Measurements from ENCODE around the gene ST6GALNAC5.

ST6GALNAC5 gene

DNA sequence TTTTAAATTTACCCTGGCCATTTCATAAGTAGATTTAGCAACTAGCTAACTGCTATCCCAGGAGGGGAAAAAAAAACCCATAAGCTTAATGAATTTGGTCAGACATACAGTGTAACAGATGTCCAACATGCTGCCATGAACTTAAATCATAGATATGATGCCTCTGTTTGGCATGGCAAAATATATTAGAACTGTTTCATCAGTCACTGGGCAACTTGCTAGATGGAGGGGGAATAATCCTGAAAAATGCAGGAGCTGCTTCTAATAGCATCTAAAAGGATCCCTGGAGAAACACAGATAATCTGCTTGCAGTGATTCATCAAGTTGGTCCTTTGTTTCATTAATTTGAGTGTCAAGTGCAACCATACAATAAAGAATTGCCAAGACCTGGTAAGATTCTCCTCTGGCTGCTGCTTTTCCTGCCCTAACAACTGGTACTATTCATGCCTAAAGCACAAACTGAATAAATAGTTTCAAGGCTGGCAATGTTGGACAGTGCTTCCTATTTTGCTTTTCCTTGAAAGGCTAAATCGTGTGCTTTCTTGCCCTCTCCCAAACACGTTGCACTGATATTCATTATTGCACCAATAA lies 1.5 kb upstream of the ST6GALNAC5 start:
- WGBS (ENCODE audit: extremely low coverage, insufficient coverage, insufficient read length): no CpG with 5 or more reads among the region's 2 CpGs
- no peaks in the 10 kb centered on the region for H3K9me3 ChIP-seq (ENCODE audit: insufficient read depth, low read depth, low read length)
- H2BK5ac ChIP-seq (ENCODE audit: low read depth, low read length, poor library complexity): no peak overlapping the region
- DNase-seq: no peak
- no peaks in the 10 kb centered on the region for H3K36me3 ChIP-seq (ENCODE audit: control insufficient read depth in 1 of 2, insufficient read depth in 2 of 2, low read length in 2 of 2)
- no peak overlapping the region for H2BK12ac ChIP-seq (ENCODE audit: low read length)
- no peak overlapping the region for H4K12ac ChIP-seq (ENCODE audit: low read depth, low read length)
- H3K4ac ChIP-seq (ENCODE audit: low read depth, low read length): no peak overlapping the region
- H3K14ac ChIP-seq (ENCODE audit: low read length): no peak overlapping the region
- H3K79me1 ChIP-seq (ENCODE audit: low read length): no peaks in the 10 kb centered on the region
- no peak overlapping the region for H3K18ac ChIP-seq (ENCODE audit: low read length)
- H4K91ac ChIP-seq (ENCODE audit: low read depth, low read length): no peak overlapping the region
- no peak overlapping the region for H2AFZ ChIP-seq (ENCODE audit: insufficient read depth, low read length, poor library complexity)
- no peak overlapping the region for H2BK120ac ChIP-seq (ENCODE audit: insufficient read depth, low read length, poor library complexity)
- no peak overlapping the region for H3K4me3 ChIP-seq (ENCODE audit: low read depth, low read length)
- H3K9ac ChIP-seq (ENCODE audit: low read length): no peak overlapping the region
- H2AK5ac ChIP-seq (ENCODE audit: low read length): no peak overlapping the region
- H3K23ac ChIP-seq (ENCODE audit: low read length): no peak overlapping the region
- no peak overlapping the region for H3K27ac ChIP-seq (ENCODE audit: low read depth, low read length)
- H3K4me1 ChIP-seq (ENCODE audit: control insufficient read depth in 1 of 2, insufficient read depth in 2 of 2, low read length in 2 of 2): peaks cover 11 to 14% of the 10 kb centered on the region in 2 experiments
- peaks cover 18% of the 10 kb centered on the region for H3K27me3 ChIP-seq (ENCODE audit: insufficient read depth, low read length)
- no peaks in the 10 kb centered on the region for H3K79me2 ChIP-seq (ENCODE audit: control insufficient read depth, insufficient read depth, low read length, poor library complexity)
- H3K4me2 ChIP-seq (ENCODE audit: low read length): no peak overlapping the region
- H4K8ac ChIP-seq (ENCODE audit: low read depth, low read length): no peak overlapping the region

DNA sequence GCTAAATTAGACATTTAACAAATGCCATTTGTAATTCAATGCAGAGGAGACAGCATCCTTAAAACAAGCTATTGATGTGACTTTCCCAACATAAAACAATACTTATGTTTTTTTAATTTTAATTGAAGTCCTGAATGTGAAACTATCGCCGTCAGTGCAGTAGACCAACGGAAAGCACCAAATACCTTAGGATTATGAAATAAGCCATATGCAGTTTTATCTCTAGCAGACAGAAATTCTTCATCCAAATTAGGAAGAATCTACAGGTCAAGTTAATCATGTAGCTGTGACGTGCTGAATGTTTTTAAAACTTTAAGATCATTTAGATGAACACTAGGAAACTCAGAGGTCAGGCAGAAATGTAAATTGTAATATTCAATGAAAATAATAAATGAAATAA lies 714 bp upstream of the ST6GALNAC5 start:
- H3K9me3 ChIP-seq (ENCODE audit: insufficient read depth, low read depth, low read length): no peaks in the 10 kb centered on the region
- H3K4me1 ChIP-seq (ENCODE audit: control insufficient read depth in 1 of 2, insufficient read depth in 2 of 2, low read length in 2 of 2): peaks cover 11 to 14% of the 10 kb centered on the region in 2 experiments
- no peak overlapping the region for H3K9ac ChIP-seq (ENCODE audit: low read length)
- no peaks in the 10 kb centered on the region for H3K36me3 ChIP-seq (ENCODE audit: control insufficient read depth in 1 of 2, insufficient read depth in 2 of 2, low read length in 2 of 2)
- H4K12ac ChIP-seq (ENCODE audit: low read depth, low read length): no peak overlapping the region
- DNase-seq: peak in 1 of 2 donors; percentile 78
- no peaks in the 10 kb centered on the region for H3K79me1 ChIP-seq (ENCODE audit: low read length)
- WGBS (ENCODE audit: extremely low coverage, insufficient coverage, insufficient read length): no CpG with 5 or more reads among the region's 4 CpGs
- no peak overlapping the region for H2BK120ac ChIP-seq (ENCODE audit: insufficient read depth, low read length, poor library complexity)
- no peak overlapping the region for H3K4me3 ChIP-seq (ENCODE audit: low read depth, low read length)
- H3K18ac ChIP-seq (ENCODE audit: low read length): no peak overlapping the region
- no peak overlapping the region for H3K4me2 ChIP-seq (ENCODE audit: low read length)
- H3K27me3 ChIP-seq (ENCODE audit: insufficient read depth, low read length): peaks cover 18% of the 10 kb centered on the region
- no peak overlapping the region for H2AFZ ChIP-seq (ENCODE audit: insufficient read depth, low read length, poor library complexity)
- no peak overlapping the region for H4K8ac ChIP-seq (ENCODE audit: low read depth, low read length)
- H4K91ac ChIP-seq (ENCODE audit: low read depth, low read length): no peak overlapping the region
- H3K4ac ChIP-seq (ENCODE audit: low read depth, low read length): no peak overlapping the region
- H2BK12ac ChIP-seq (ENCODE audit: low read length): no peak overlapping the region
- no peak overlapping the region for H2AK5ac ChIP-seq (ENCODE audit: low read length)
- no peaks in the 10 kb centered on the region for H3K79me2 ChIP-seq (ENCODE audit: control insufficient read depth, insufficient read depth, low read length, poor library complexity)
- no peak overlapping the region for H3K27ac ChIP-seq (ENCODE audit: low read depth, low read length)
- no peak overlapping the region for H3K14ac ChIP-seq (ENCODE audit: low read length)
- H3K23ac ChIP-seq (ENCODE audit: low read length): no peak overlapping the region
- H2BK5ac ChIP-seq (ENCODE audit: low read depth, low read length, poor library complexity): no peak overlapping the region

DNA sequence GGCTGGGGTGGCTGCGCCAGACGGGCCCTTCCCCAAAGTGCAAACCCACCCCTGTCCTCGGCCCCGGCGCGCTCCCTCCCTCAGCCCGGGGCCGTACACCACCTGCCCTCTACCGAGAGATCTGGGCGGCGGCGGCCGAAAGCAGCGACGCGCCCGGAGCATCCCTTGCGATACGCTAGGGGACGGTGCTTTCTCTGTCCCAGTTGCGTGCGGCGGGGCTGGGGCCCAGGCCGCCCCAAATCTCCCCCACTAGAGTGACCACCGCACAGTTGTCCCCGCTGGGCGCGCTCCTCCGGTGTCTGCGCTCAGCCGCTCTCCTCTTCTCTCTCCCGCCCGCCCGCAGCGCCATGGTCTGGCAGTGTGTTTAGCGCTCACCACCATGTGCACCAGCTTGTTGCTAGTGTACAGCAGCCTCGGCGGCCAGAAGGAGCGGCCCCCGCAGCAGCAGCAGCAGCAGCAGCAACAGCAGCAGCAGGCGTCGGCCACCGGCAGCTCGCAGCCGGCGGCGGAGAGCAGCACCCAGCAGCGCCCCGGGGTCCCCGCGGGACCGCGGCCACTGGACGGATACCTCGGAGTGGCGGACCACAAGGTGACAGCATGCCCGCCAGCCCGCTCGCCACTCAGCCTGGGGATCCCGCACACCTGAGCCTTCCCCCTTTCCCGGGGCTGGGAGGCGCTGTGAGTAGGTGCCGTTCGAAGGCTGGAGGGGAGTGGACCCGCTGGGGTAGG lies 1.0 kb downstream of the ST6GALNAC5 start:
- no peaks in the 10 kb centered on the region for H3K79me2 ChIP-seq (ENCODE audit: control insufficient read depth, insufficient read depth, low read length, poor library complexity)
- H2BK120ac ChIP-seq (ENCODE audit: insufficient read depth, low read length, poor library complexity): no peak overlapping the region
- H3K23ac ChIP-seq (ENCODE audit: low read length): no peak overlapping the region
- no peak overlapping the region for H4K91ac ChIP-seq (ENCODE audit: low read depth, low read length)
- no peak overlapping the region for H3K9ac ChIP-seq (ENCODE audit: low read length)
- no peak overlapping the region for H4K8ac ChIP-seq (ENCODE audit: low read depth, low read length)
- H2BK12ac ChIP-seq (ENCODE audit: low read length): no peak overlapping the region
- no peak overlapping the region for H3K4ac ChIP-seq (ENCODE audit: low read depth, low read length)
- no peaks in the 10 kb centered on the region for H3K79me1 ChIP-seq (ENCODE audit: low read length)
- H3K18ac ChIP-seq (ENCODE audit: low read length): no peak overlapping the region
- no peaks in the 10 kb centered on the region for H3K36me3 ChIP-seq (ENCODE audit: control insufficient read depth in 1 of 2, insufficient read depth in 2 of 2, low read length in 2 of 2)
- no peak overlapping the region for H3K14ac ChIP-seq (ENCODE audit: low read length)
- no CpG with 5 or more reads among the region's 65 CpGs for WGBS (ENCODE audit: extremely low coverage, insufficient coverage, insufficient read length)
- H2AFZ ChIP-seq (ENCODE audit: insufficient read depth, low read length, poor library complexity): peak overlapping the region; percentile 79
- peak; percentile 21 to 48 for DNase-seq
- H2BK5ac ChIP-seq (ENCODE audit: low read depth, low read length, poor library complexity): no peak overlapping the region
- H3K4me3 ChIP-seq (ENCODE audit: low read depth, low read length): peak overlapping the region; percentile 64
- no peak overlapping the region for H2AK5ac ChIP-seq (ENCODE audit: low read length)
- H3K9me3 ChIP-seq (ENCODE audit: insufficient read depth, low read depth, low read length): no peaks in the 10 kb centered on the region
- no peak overlapping the region for H4K12ac ChIP-seq (ENCODE audit: low read depth, low read length)
- peaks cover 11 to 14% of the 10 kb centered on the region in 2 experiments for H3K4me1 ChIP-seq (ENCODE audit: control insufficient read depth in 1 of 2, insufficient read depth in 2 of 2, low read length in 2 of 2)
- H3K27ac ChIP-seq (ENCODE audit: low read depth, low read length): no peak overlapping the region
- peaks cover 18% of the 10 kb centered on the region for H3K27me3 ChIP-seq (ENCODE audit: insufficient read depth, low read length)
- H3K4me2 ChIP-seq (ENCODE audit: low read length): peak overlapping the region; percentile 95

GRCh38 chr1:76868916-76869315 lies 1.6 kb downstream of the ST6GALNAC5 start:
- no peak overlapping the region for H3K14ac ChIP-seq (ENCODE audit: low read length)
- no peak overlapping the region for H3K4me3 ChIP-seq (ENCODE audit: low read depth, low read length)
- H3K27ac ChIP-seq (ENCODE audit: low read depth, low read length): no peak overlapping the region
- H2BK12ac ChIP-seq (ENCODE audit: low read length): no peak overlapping the region
- WGBS (ENCODE audit: extremely low coverage, insufficient coverage, insufficient read length): no CpG with 5 or more reads among the region's 19 CpGs
- H4K8ac ChIP-seq (ENCODE audit: low read depth, low read length): no peak overlapping the region
- H3K36me3 ChIP-seq (ENCODE audit: control insufficient read depth in 1 of 2, insufficient read depth in 2 of 2, low read length in 2 of 2): no peaks in the 10 kb centered on the region
- H2BK5ac ChIP-seq (ENCODE audit: low read depth, low read length, poor library complexity): no peak overlapping the region
- H3K9me3 ChIP-seq (ENCODE audit: insufficient read depth, low read depth, low read length): no peaks in the 10 kb centered on the region
- no peak overlapping the region for H4K91ac ChIP-seq (ENCODE audit: low read depth, low read length)
- H2AFZ ChIP-seq (ENCODE audit: insufficient read depth, low read length, poor library complexity): no peak overlapping the region
- no peaks in the 10 kb centered on the region for H3K79me2 ChIP-seq (ENCODE audit: control insufficient read depth, insufficient read depth, low read length, poor library complexity)
- peaks cover 11 to 14% of the 10 kb centered on the region in 2 experiments for H3K4me1 ChIP-seq (ENCODE audit: control insufficient read depth in 1 of 2, insufficient read depth in 2 of 2, low read length in 2 of 2)
- H3K4me2 ChIP-seq (ENCODE audit: low read length): peak overlapping the region; percentile 95
- H4K12ac ChIP-seq (ENCODE audit: low read depth, low read length): no peak overlapping the region
- H2BK120ac ChIP-seq (ENCODE audit: insufficient read depth, low read length, poor library complexity): no peak overlapping the region
- no peak overlapping the region for H3K9ac ChIP-seq (ENCODE audit: low read length)
- no peak for DNase-seq
- no peak overlapping the region for H3K4ac ChIP-seq (ENCODE audit: low read depth, low read length)
- no peaks in the 10 kb centered on the region for H3K79me1 ChIP-seq (ENCODE audit: low read length)
- H3K27me3 ChIP-seq (ENCODE audit: insufficient read depth, low read length): peaks cover 18% of the 10 kb centered on the region
- no peak overlapping the region for H3K18ac ChIP-seq (ENCODE audit: low read length)
- no peak overlapping the region for H2AK5ac ChIP-seq (ENCODE audit: low read length)
- no peak overlapping the region for H3K23ac ChIP-seq (ENCODE audit: low read length)

Measured in trophoblast cell (in vitro differentiated cells and primary cell).